ENCODE results near the gene CCDC6. TPM values are rescaled to one million over a fixed set of nuclear protein-coding genes. Genes with fewer than 3 reads are reported as not detected.

Gene CCDC6
- total RNA-seq, 2 experiments from 2014 or later = 9.5 to 25.4 TPM

DNA sequence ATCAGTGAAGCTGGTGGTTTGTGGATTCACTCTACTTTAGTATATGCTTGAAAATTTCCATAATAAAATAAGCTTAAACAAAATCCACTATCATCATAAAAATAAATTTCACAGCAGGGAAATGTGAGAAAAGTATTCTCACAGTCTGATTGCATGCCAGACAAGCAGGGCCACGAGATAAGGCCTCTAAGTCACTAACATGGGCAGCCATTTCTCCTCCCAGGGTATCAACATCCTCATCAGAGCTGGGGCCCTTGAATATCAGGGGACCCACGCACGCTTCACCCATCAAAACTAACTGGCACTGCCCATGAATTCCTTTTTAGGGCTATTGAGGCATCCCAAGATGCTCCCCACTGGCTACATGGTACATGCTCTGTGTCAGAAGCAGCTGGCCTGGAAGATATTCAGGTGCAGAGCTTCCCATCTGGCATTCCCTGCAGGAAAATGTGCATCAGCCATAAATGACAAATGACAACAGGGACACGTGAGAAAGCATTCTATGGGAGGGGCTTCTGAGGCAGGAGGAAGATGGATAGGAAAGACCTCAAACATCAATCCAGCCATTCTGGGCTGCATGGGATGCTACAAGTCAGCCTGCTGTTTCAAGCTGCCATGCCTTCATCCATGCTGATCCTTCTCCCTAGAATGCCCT is 17.4 kb downstream of the CCDC6 start:
- H2AFZ ChIP-seq (ENCODE audit: low read length) = no peak overlapping the region
- H3K9me3 ChIP-seq (ENCODE audit: low read length) = no peaks in the 10 kb centered on the region
- intact Hi-C loops (cut with micrococcal nuclease; ENCODE audit: unreplicated experiment) = no loop called here
- DNase-seq (ENCODE audit: low spot score) = no peak
- peaks cover 40% of the 10 kb centered on the region for H3K4me1 ChIP-seq (ENCODE audit: insufficient read depth, low read length, poor library complexity, severe bottlenecking)
- H3K4me3 ChIP-seq (ENCODE audit: low read depth, low read length, poor library complexity, severe bottlenecking) = no peak overlapping the region
- ChIA-PET CTCF (ENCODE audit: unreplicated experiment) (no interaction called here), POLR2A (interaction anchor here (1.1 kb wide), 1 partner anchor 54 kb away, joined by 5 read pairs; no protein-coding TSS in a partner anchor)
- peaks cover 29% of the 10 kb centered on the region for H3K36me3 ChIP-seq (ENCODE audit: insufficient read depth, low read length)
- H3K27ac ChIP-seq (ENCODE audit: low read depth, low read length, poor library complexity, severe bottlenecking) = no peak overlapping the region
- TF ChIP-seq EZH2phosphoT487 (IDR thresholded peaks at IDR 0.05; ENCODE audit: borderline replicate concordance, low read depth, low read length) (no peak), CTCF (conservative IDR thresholded peaks at IDR 0.05; ENCODE audit: low read length) (no peak)
- H4K20me1 ChIP-seq (ENCODE audit: insufficient read depth, low read length) = peaks cover 78% of the 10 kb centered on the region
- H3K79me2 ChIP-seq (ENCODE audit: insufficient read depth, low read depth, low read length) = peaks cover 29% of the 10 kb centered on the region; the same call in 1 of the 2 replicates
- no TSS peak for BruUV-seq (replicated peaks)
- no peak overlapping the region for H3K4me2 ChIP-seq (ENCODE audit: low read length)
- no peaks in the 10 kb centered on the region for H3K9me2 ChIP-seq (ENCODE audit: insufficient read depth, low read length)

- peaks cover 29% of the 10 kb centered on the region; the same call in 1 of the 2 replicates for H3K79me2 ChIP-seq (ENCODE audit: insufficient read depth, low read depth, low read length)
- CTCF ChIA-PET (ENCODE audit: unreplicated experiment) = no interaction called here
- H3K4me1 ChIP-seq (ENCODE audit: insufficient read depth, low read length, poor library complexity, severe bottlenecking) = peaks cover 40% of the 10 kb centered on the region
- no peak overlapping the region for H2AFZ ChIP-seq (ENCODE audit: low read length)
- H3K9me2 ChIP-seq (ENCODE audit: insufficient read depth, low read length) = no peaks in the 10 kb centered on the region
- POLR2A ChIA-PET = interaction anchor here (1.1 kb wide), 1 partner anchor 53 kb away, joined by 5 read pairs; no protein-coding TSS in a partner anchor
- H3K36me3 ChIP-seq (ENCODE audit: insufficient read depth, low read length) = peaks cover 29% of the 10 kb centered on the region
- no peak overlapping the region for H3K4me3 ChIP-seq (ENCODE audit: low read depth, low read length, poor library complexity, severe bottlenecking)
- H3K4me2 ChIP-seq (ENCODE audit: low read length) = peak overlapping the region; percentile 8; the same call in 1 of the 2 replicates
- H4K20me1 ChIP-seq (ENCODE audit: insufficient read depth, low read length) = peaks cover 78% of the 10 kb centered on the region
- DNase-seq (ENCODE audit: low spot score) = no peak
- no peaks in the 10 kb centered on the region for H3K9me3 ChIP-seq (ENCODE audit: low read length)
- no peak overlapping the region for H3K27ac ChIP-seq (ENCODE audit: low read depth, low read length, poor library complexity, severe bottlenecking)
- intact Hi-C loops (cut with micrococcal nuclease; ENCODE audit: unreplicated experiment) = no loop called here
- no TSS peak for BruUV-seq (replicated peaks)
- TF ChIP-seq CTCF (conservative IDR thresholded peaks at IDR 0.05; ENCODE audit: low read length) = no peak
- TF ChIP-seq EZH2phosphoT487 (IDR thresholded peaks at IDR 0.05; ENCODE audit: borderline replicate concordance, low read depth, low read length) = no peak
These were observed 18.2 kb downstream of the CCDC6 start for GRCh38 chr10:59887972-59888640.

DNA sequence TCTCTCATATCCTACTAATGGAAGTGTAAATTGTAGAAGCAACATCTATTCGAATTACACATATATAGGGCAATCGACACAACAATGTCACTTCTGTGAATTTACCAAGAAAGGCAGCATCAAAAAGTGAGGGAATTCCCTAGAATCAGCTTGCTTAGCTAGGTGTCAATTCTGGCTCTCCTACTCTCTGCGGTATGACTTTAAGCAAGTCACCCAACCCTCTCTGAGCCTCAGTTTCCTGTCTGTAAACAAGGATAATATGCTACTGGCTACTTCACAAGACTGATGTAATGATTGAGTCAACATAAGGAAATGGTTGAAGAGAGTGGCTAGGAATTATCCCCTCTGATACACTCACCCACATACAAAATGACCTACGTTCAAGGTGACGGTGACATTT is 19.4 kb downstream of the CCDC6 start:
- no peaks in the 10 kb centered on the region for H3K9me3 ChIP-seq (ENCODE audit: low read length)
- H3K4me2 ChIP-seq (ENCODE audit: low read length) = peak overlapping the region; percentile 77
- ChIA-PET POLR2A (interaction anchor here (1.1 kb wide), 1 partner anchor 21 kb away, joined by 3 read pairs; no protein-coding TSS in a partner anchor), CTCF (ENCODE audit: unreplicated experiment) (no interaction called here)
- H3K36me3 ChIP-seq (ENCODE audit: insufficient read depth, low read length) = peaks cover 29% of the 10 kb centered on the region
- intact Hi-C loops (cut with micrococcal nuclease; ENCODE audit: unreplicated experiment) = no loop called here
- H4K20me1 ChIP-seq (ENCODE audit: insufficient read depth, low read length) = peaks cover 75% of the 10 kb centered on the region
- peaks cover 40% of the 10 kb centered on the region for H3K4me1 ChIP-seq (ENCODE audit: insufficient read depth, low read length, poor library complexity, severe bottlenecking)
- no peak overlapping the region for H2AFZ ChIP-seq (ENCODE audit: low read length)
- no peak for TF ChIP-seq CTCF (conservative IDR thresholded peaks at IDR 0.05; ENCODE audit: low read length)
- no peak for TF ChIP-seq EZH2phosphoT487 (IDR thresholded peaks at IDR 0.05; ENCODE audit: borderline replicate concordance, low read depth, low read length)
- no peak overlapping the region for H3K4me3 ChIP-seq (ENCODE audit: low read depth, low read length, poor library complexity, severe bottlenecking)
- peaks cover 29% of the 10 kb centered on the region; the same call in 1 of the 2 replicates for H3K79me2 ChIP-seq (ENCODE audit: insufficient read depth, low read depth, low read length)
- no peaks in the 10 kb centered on the region for H3K9me2 ChIP-seq (ENCODE audit: insufficient read depth, low read length)
- no TSS peak for BruUV-seq (replicated peaks)
- H3K27ac ChIP-seq (ENCODE audit: low read depth, low read length, poor library complexity, severe bottlenecking) = no peak overlapping the region
- DNase-seq (ENCODE audit: low spot score) = no peak

Data from OCI-LY7 (cell line).